Brain microvascular endothelial cell (primary cell): ENCODE results near the gene TBC1D12.
A peak's percentile ranks its signal among the peaks of the same experiment; 100 is the strongest.
"Not testable (repeated sequence)": the region's sequence is repeated elsewhere in the genome, so short reads cannot be mapped to it uniquely, and the experiment has no call there.

Experiments used
- DNase-seq: peaks from one replicate; pipeline ENCODE4 v3.0.0-alpha.2; 2020
- H3K27ac ChIP-seq: fragments of 250-450 bp; sonication (Bioruptor Pico); 2 replicates; pipeline ENCODE4 v1.5.1; 2020; ENCODE audit warnings: mild to moderate bottlenecking, moderate library complexity
- H3K27me3 ChIP-seq: fragments of 250-450 bp; sonication (Bioruptor Pico); replicated peaks from 2 replicates; pipeline ENCODE4 v1.5.1; 2020; ENCODE audit warnings: mild to moderate bottlenecking
- H3K36me3 ChIP-seq: fragments of 250-450 bp; sonication (Bioruptor Pico); replicated peaks from 2 replicates; pipeline ENCODE4 v1.5.1; 2020; ENCODE audit warnings: mild to moderate bottlenecking
- H3K4me3 ChIP-seq: 2 replicates; pipeline ENCODE4 v1.5.1; 2011; ENCODE audit warnings: low read depth, mild to moderate bottlenecking, control low read depth, low read length, moderate library complexity
- CTCF ChIP-seq: IDR thresholded peaks from 2 replicates; pipeline ENCODE4 v1.5.1; 2011; ENCODE audit warnings: low read depth, mild to moderate bottlenecking, moderate library complexity, low read length, control low read depth, inconsistent platforms; ENCODE audit errors: missing control alignments
- in situ Hi-C: cut with HindIII; loops from 2 replicates; pipeline ENCODE4 v1.10.0; 2017; ENCODE audit warnings: low sequenced_read_pairs, low pct_ligation_motif_present

TBC1D12 gene

DNA sequence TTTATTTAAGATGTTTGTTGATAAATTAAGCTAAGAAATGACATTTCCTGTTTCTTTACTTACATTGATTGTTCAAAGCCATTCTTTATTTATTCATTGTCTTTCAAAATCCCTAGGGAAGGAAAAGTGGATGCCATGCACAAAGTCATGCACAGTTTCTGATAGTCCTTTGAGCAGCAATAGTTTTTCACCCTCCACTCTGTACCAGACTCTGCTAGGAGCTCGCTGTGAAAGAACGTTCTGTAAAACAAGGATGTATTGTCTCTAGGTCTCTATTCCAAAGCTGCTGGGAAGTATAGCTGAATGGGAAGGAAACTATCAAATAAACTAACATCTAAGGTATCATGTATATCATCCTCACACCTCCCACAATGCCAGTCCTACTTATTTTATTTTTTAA, 31.8 kb upstream of the TBC1D12 start:
- H3K4me3 ChIP-seq = no peak overlapping the region
- no peaks in the 10 kb centered on the region for H3K27me3 ChIP-seq
- DNase-seq = no peak
- no peak overlapping the region for H3K27ac ChIP-seq
- no peak for TF ChIP-seq CTCF
- in situ Hi-C loops = no loop called here
- no peaks in the 10 kb centered on the region for H3K36me3 ChIP-seq

- no peak overlapping the region for H3K27ac ChIP-seq
- no peak for DNase-seq
- in situ Hi-C loops = no loop called here
- H3K4me3 ChIP-seq = no peak overlapping the region
- no peak for TF ChIP-seq CTCF
- H3K36me3 ChIP-seq = no peaks in the 10 kb centered on the region
- H3K27me3 ChIP-seq = no peaks in the 10 kb centered on the region
Measured at GRCh38 chr10:94375374-94375773, 27.0 kb upstream of the TBC1D12 start.

DNA sequence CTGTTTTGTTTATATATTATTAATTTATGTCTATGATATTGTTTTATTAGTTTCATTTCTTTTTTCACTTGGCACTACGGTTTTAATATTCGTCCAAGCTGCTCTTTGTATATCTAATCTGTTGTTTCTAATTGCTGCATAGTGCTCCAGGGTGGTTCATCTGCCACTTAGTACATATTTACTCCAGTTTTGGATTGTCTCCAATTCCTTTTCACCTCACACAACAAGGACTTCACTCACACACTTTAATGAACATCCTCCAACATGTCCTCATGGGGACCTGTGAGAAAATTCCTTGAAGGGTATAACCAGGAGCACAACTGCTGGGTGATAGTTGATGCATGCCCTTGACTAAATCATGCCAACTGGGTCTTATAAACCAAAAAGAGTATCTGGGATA, 25.5 kb upstream of the TBC1D12 start:
- no peaks in the 10 kb centered on the region for H3K36me3 ChIP-seq
- no peak for TF ChIP-seq CTCF
- H3K27ac ChIP-seq = no peak overlapping the region
- in situ Hi-C loops = no loop called here
- H3K4me3 ChIP-seq = no peak overlapping the region
- no peaks in the 10 kb centered on the region for H3K27me3 ChIP-seq
- DNase-seq = no peak

DNA sequence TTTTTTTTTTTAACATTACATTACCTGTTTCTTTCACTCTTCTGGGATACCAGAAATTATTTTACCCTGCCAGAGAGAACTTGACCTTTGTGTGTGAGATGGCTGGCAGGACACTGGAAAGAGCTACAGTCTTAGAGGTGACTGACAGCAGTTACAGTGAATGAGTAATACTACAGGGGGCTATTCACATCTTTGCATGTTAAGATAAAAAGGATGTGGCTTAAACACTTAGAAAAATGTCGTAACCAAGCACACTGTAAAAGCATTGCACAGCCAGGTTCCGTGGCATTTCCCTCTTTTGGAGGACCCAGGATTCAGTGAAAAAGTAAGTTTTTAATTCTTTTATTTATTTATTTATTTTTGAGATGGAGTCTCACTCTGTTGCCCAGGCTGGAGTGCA, 18.8 kb upstream of the TBC1D12 start:
- H3K36me3 ChIP-seq = no peaks in the 10 kb centered on the region
- no peak for TF ChIP-seq CTCF
- H3K27me3 ChIP-seq = no peaks in the 10 kb centered on the region
- in situ Hi-C loops = no loop called here
- DNase-seq = no peak
- no peak overlapping the region for H3K4me3 ChIP-seq
- H3K27ac ChIP-seq = no peak overlapping the region

GRCh38 chr10:94385733-94386132, 16.6 kb upstream of the TBC1D12 start:
- DNase-seq, H3K27me3 ChIP-seq, H3K27ac ChIP-seq, H3K36me3 ChIP-seq, H3K4me3 ChIP-seq, in situ Hi-C loops: not testable (repeated sequence)

DNA sequence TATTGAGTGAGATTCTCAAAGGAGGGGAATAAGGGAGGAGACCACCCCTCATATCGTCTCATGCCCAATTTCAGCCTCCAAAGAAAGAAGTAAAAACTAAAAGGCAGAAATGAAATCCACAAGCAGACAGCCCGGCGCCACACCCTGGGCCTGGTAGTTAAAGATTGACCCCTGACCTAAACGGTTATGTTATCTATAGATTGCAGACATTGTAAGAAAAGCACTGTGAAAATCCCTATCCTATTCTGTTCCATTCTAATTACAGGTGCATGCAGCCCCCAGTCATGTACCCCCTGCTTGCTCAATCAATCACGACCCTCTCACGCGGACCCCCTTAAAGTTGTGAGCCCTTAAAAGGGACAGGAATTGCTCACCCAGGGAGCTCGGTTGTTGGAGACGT, 10.2 kb upstream of the TBC1D12 start:
- H3K36me3 ChIP-seq, H3K27ac ChIP-seq, H3K4me3 ChIP-seq, DNase-seq, H3K27me3 ChIP-seq, in situ Hi-C loops: not testable (repeated sequence)

DNA sequence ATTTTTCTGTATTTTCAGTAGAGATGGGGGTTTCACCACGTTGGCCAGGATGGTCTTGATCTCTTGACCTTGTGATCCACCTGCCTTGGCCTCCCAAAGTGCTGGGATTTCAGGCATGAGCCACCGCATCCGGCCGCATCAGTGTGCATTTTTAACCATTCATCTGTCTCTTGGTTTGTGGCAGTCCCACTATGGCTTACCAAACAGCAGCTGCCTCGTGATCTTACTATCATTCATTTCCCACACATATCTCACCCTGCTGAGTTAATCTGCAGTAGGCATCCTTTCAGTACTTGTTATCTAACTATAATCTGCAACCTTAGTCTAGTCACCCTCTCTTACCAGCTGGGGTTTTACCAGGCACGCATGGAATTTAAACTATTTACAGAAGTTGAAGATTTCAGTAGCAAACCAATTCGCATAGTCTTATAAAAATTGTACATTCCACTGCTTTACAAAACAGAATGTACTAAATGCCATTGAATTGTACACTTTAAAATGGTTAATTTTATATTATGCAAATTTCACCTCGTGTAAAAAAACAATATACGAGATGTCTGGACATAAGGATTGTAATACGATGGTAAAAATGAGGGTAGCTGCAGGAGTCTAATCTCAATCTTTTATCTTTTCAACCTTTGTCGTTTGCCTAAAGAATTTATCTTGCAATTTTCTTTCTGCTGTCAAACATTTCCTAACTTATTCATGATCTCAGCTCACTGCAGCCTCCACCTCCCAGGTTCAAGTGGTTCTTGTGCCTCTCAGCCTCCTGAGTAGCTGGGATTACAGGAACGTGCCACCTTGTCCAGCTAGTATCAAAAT, 4.6 kb upstream of the TBC1D12 start:
- Histone ChIP-seq H3K4me3 (no peak overlapping the region), H3K36me3 (no peaks in the 10 kb centered on the region), H3K27ac (peak overlapping the region; percentile 18), H3K27me3 (no peaks in the 10 kb centered on the region)
- in situ Hi-C loops = no loop called here
- DNase-seq = peak; percentile 69
- no peak for TF ChIP-seq CTCF
